DMS53 treated with DMSO at 0.1 percent for 48 hours (cell line): Measurements from ENCODE around the gene PTPRG.

Source experiments
- DNase-seq: peaks from one replicate; lab custom pipeline; 2025; ENCODE audit not compliant: unreplicated experiment; lab: John Stamatoyannopoulos, UW

The PTPRG gene

GRCh38 chr3:62094461-62094860 lies 533.1 kb downstream of the PTPRG start:
- no peak for DNase-seq

- DNase-seq: no peak
Observed at GRCh38 chr3:62095080-62095479, 533.7 kb downstream of the PTPRG start.

GRCh38 chr3:62095756-62096155 lies 534.4 kb downstream of the PTPRG start:
- no peak for DNase-seq

- no peak for DNase-seq
Observed at GRCh38 chr3:62096521-62096920, 535.1 kb downstream of the PTPRG start.

- DNase-seq: no peak
Observed at GRCh38 chr3:62097121-62097520, 535.8 kb downstream of the PTPRG start.

GRCh38 chr3:62098646-62099365 lies 537.4 kb downstream of the PTPRG start:
- DNase-seq: no peak

GRCh38 chr3:62100282-62100989 lies 539.1 kb downstream of the PTPRG start:
- DNase-seq: no peak

GRCh38 chr3:62101488-62101887 lies 540.1 kb downstream of the PTPRG start:
- DNase-seq: no peak

- DNase-seq: no peak
Observed at GRCh38 chr3:62103531-62103930, 542.2 kb downstream of the PTPRG start.

- DNase-seq: no peak
Observed at GRCh38 chr3:62109534-62109933, 548.2 kb downstream of the PTPRG start.

- no peak for DNase-seq
Observed at GRCh38 chr3:62110443-62111225, 549.3 kb downstream of the PTPRG start.

GRCh38 chr3:62113092-62113491 lies 551.7 kb downstream of the PTPRG start:
- DNase-seq: no peak

- no peak for DNase-seq
Observed at GRCh38 chr3:62114763-62115162, 553.4 kb downstream of the PTPRG start.

GRCh38 chr3:62117903-62118548 lies 556.7 kb downstream of the PTPRG start:
- DNase-seq: no peak

- DNase-seq: no peak
Observed at GRCh38 chr3:62119139-62119538, 557.8 kb downstream of the PTPRG start.

- DNase-seq: no peak
Observed at GRCh38 chr3:62122819-62123218, 561.4 kb downstream of the PTPRG start.

- no peak for DNase-seq
Observed at GRCh38 chr3:62125380-62125779, 564.0 kb downstream of the PTPRG start.

- no peak for DNase-seq
Observed at GRCh38 chr3:62127116-62127515, 565.7 kb downstream of the PTPRG start.

GRCh38 chr3:62128051-62128450 lies 566.7 kb downstream of the PTPRG start:
- DNase-seq: no peak

- DNase-seq: no peak
Observed at GRCh38 chr3:62128681-62129080, 567.3 kb downstream of the PTPRG start.

- no peak for DNase-seq
Observed at GRCh38 chr3:62131050-62131449, 569.7 kb downstream of the PTPRG start.
